Heart left ventricle (tissue), 16 donors: ENCODE results near the gene RCC2. TPM values are rescaled to one million over a fixed set of nuclear protein-coding genes. Genes with fewer than 3 reads are reported as not detected.
A peak's percentile ranks its signal among the peaks of the same experiment; 100 is the strongest.
"Not testable (repeated sequence)": the region's sequence is repeated elsewhere in the genome, so short reads cannot be mapped to it uniquely, and the experiment has no call there.

Source experiments
- ATAC-seq, 4 donors: fragments of 200-7000 bp; cut with Tn5 transposase; one replicate each; pipeline ENCODE4 v1.9.1; 2020 to 2022; ENCODE audit warnings: moderate library complexity in 4 of 4, mild to moderate bottlenecking in 3 of 4, moderate number of reproducible peaks in 1 of 4
- DNase-seq, 5 donors: peaks; one replicate each; pipeline ENCODE4 v3.0.0-alpha.2; 2020
- H3K27ac ChIP-seq, 12 donors: fragments of 200-600 bp; sonication (generic) in 4 of 12; one replicate each; pipeline versions ENCODE4 v1.5.0 to v1.8.0; 2016 to 2022; ENCODE audit warnings: mild to moderate bottlenecking in 2 of 12
- H3K27me3 ChIP-seq, 9 donors: fragments of 200-600 bp; sonication (generic) in 2 of 9; one replicate each; pipeline versions ENCODE4 v1.5.1 to v1.8.0; 2016 to 2022; ENCODE audit warnings: mild to moderate bottlenecking in 3 of 9
- H3K36me3 ChIP-seq, 9 donors: fragments of 200-600 bp; sonication (generic) in 2 of 9; one replicate each; pipeline versions ENCODE4 v1.5.0 to v1.8.0; 2018 to 2022; ENCODE audit warnings: mild to moderate bottlenecking in 2 of 9
- H3K4me1 ChIP-seq, 12 donors: fragments of 200-600 bp; sonication (generic) in 4 of 12; one replicate each; pipeline versions ENCODE4 v1.5.0 to v1.8.0; 2016 to 2022; ENCODE audit warnings: mild to moderate bottlenecking in 3 of 12
- H3K4me3 ChIP-seq, 12 donors: fragments of 200-600 bp; sonication (generic) in 4 of 12; one replicate each; pipeline versions ENCODE4 v1.5.0 to v1.8.0; 2017 to 2022; ENCODE audit warnings: mild to moderate bottlenecking in 9 of 12, moderate library complexity in 4 of 12
- H3K9me3 ChIP-seq, 12 donors: fragments of 200-600 bp; sonication (generic) in 4 of 12; one replicate each; pipeline versions ENCODE4 v1.5.0 to v1.8.0; 2016 to 2022; ENCODE audit warnings: mild to moderate bottlenecking in 1 of 12
- CTCF ChIP-seq, 12 donors: fragments of 200-600 bp; sonication (generic) in 4 of 12; IDR thresholded peaks; one replicate each; pipeline versions ENCODE4 v1.5.0 to v1.8.0; 2018 to 2022; ENCODE audit warnings: antibody characterized with exemption in 12 of 12, mild to moderate bottlenecking in 5 of 12
- POLR2A ChIP-seq, 2 donors: fragments of 450-650 bp; IDR thresholded peaks; one replicate each; pipeline ENCODE4 v1.6.1; 2017; ENCODE audit warnings: antibody characterized with exemption in 2 of 2, mild to moderate bottlenecking in 2 of 2, moderate library complexity in 2 of 2
- WGBS, 4 donors: extraction: QIAGEN DNeasy Blood & Tissue Kit in 2 of 4; methylation state at CpG; one replicate each; pipeline versions ENCODE4 v1.1.5 to v1.1.7; 2013 to 2018; 5-methylcytosine and 5-hydroxymethylcytosine counted together
- intact Hi-C, 10 donors: fragments of 100-400 bp; cut with DNase I; formaldehyde crosslinking; loops; one replicate each; pipeline versions ENCODE4 v1.11.1 to v1.14.2; 2022
- polyA plus RNA-seq, 2 donors: library from polyadenylated mRNA; stranded (reverse); fragments of 200-250 nt; gene quantifications; one replicate each; pipeline ENCODE4 v1.2.3, GENCODE V29; 2013
- total RNA-seq, 9 donors: library from RNA; depleted of rRNA in 2 of 9; stranded (reverse); fragments of >200 nt in 2 of 9; fragmentation: NEBNext Ultra II Directional in 3 of 9; extraction: Animal tissue kit (Norgen Biotek cat#: 25700) in 3 of 9; gene quantifications; one replicate each; pipeline versions ENCODE4 v1.1.0 to v1.2.4, GENCODE V29; 2016 to 2023
- donor health status: ischemic (EF 13 %, LVEDD 7.1; RV severe dilation, severe dysfunction).
- donor health status: healthy with polysubstance abuse.
- donor health status: DM: no; HTN: yes; CAD: no.
- donor health status: DM: no; HTN: no; CAD: no.
- donor health status: ischemic (EF 25% LVEDD 6.9; RV normal size, moderate dysfunction).
- donor health status: ischemic (EF 25% LVEDD 5.7; RV mildly dilated, moderate dysfunction).
- donor health status: healthy.
- donor health status: DM: yes; HTN: yes; CAD: no.
- donor health status: ischemic (EF 35%, LVEDD 5.7; RV mildly dilated, moderate dysfunction).
- donor health status: nonischemic (EF 11% LVEDD 7.7; RV severe dilation, severe dysfunction).
- donor health status: DM: yes; HTN: yes; CAD: no.
- donor health status: PGD.
- donor health status: ischemic (EF 29% LVEDD 5.4; RV normal size, mild dysfunction).
- donor health status: nonischemic (EF 23%, LVEDD 6.1; RV moderate dilation, normal function).

The RCC2 gene
- total and polyA plus RNA-seq, 11 donors: 6.1 to 39.1 (median 14.3) TPM

DNA sequence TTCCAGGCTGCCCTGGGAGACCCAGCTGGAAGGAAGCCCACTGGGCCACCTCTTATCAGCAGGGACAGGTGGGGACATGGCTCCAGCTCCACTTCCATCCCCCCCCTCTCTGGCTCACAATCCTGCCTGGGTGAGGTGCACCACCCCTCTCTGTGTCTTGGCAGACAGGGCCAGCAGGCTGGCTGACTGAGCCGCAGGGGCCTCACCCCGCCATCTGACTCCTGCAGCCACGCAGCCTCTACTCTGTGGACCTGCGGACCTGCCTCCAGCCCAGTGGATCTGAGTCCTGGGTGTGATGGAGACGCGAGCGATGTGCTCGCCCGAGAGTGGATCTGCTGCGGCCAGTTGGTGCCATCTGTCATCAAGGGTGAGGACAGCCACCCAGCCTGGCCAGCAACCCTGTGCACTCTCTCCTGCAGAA, 30.1 kb downstream of the RCC2 start:
- ATAC-seq (peak; percentile 58 to 80 (median 74)), DNase-seq (peak in 4 of 5 donors; percentile 39 to 76 (median 51))
- Histone ChIP-seq H3K27ac (no peak overlapping the region), H3K4me3 (no peak overlapping the region), H3K36me3 (peaks cover 0 to 74% (median 64%) of the 10 kb centered on the region in 9 donors), H3K4me1 (peaks cover 0 to 6% (median 0%) of the 10 kb centered on the region in 12 donors), H3K9me3 (no peaks in the 10 kb centered on the region), H3K27me3 (no peaks in the 10 kb centered on the region)
- intact Hi-C loops: loop anchor here in 6 of 10 donors (5.0 to 10.0 kb wide), 3 partner anchors 282 to 352 kb away; no protein-coding TSS in a partner anchor
- TF ChIP-seq CTCF (IDR thresholded peaks at IDR 0.05): no peak
- TF ChIP-seq POLR2A (IDR thresholded peaks at IDR 0.05): no peak
- 46 to 70% (median 64%) methylated on average over 9 to 10 of the region's 10 CpGs for WGBS, 4 donors

DNA sequence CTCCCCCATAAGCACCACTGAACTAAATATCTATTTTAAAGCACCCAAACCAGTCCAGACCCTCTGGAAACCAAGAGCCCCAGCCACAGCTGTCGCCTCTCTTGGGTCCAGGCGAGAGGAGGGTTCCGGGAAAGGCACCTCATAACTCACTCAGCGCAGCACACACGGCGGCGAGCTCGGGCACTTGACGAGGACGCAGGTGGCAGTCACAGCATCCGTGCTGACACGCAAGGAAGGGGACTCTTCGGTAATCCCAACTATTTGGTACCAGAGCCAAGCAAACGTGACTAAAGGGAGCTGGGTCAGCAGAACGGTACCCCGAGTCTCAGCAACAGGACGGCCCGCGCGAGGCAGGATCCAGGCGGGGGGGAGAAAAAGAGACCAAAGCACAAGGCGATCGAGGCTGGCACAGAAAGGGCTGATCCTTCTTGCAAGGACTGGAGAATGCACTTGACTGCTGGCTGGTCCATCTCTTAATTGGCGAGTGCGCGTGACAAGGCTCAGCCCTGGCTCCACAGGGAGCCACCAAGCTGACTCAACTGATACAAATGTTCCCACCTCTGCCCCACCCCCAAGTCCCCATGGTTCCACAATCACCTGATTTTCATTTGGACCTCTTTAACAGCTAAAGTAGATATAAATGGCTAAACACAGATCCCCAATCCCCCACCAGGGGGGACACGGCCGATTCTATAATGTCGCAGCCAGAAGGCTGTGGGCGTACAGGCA, 31.5 kb downstream of the RCC2 start:
- intact Hi-C loops: loop anchor here in 6 of 10 donors (2.0 to 10.0 kb wide), 4 partner anchors 281 to 351 kb away; no protein-coding TSS in a partner anchor
- H3K4me3 ChIP-seq, ATAC-seq, H3K4me1 ChIP-seq, H3K9me3 ChIP-seq, H3K27ac ChIP-seq, H3K27me3 ChIP-seq, DNase-seq: not testable (repeated sequence)
- WGBS, 4 donors: 94 to 96% (median 94%) methylated on average over 21 to 30 of the region's 30 CpGs
- H3K36me3 ChIP-seq: peaks cover 0 to 59% (median 50%) of the 10 kb centered on the region in 9 donors

DNA sequence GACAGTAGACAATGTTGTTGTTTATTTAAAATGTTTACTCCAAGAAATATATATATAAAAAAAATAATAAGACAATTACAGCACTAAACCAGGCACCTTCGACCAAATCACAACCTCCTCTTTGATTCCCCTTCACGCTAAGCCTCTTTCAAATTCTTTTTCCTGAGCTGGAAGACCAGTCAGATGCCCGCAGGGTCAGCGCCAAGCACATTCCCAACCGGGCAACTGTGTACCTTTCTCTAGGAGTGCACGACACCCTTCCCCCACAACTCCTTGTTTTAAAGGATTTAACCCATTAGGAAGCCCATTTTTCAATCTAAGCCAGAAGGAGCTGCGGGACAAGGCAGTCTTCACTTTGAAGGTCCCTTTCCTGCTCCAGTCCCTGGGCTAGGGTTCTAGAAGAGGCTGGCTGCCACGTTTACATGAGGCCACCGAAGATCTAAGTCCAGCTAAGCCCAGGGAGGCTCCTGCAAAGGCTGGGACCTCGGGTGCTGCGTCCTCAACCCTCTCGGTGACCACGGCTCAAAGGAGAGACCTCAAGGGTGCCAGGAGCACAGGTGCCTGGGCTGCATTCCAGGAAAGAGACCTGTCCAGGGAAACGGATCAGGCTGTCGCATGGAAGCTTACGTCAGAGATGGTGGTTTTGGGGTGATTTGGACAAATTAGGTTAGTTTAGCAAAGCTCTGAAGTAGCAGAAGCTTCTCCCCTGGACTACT, 32.6 kb downstream of the RCC2 start:
- not testable (repeated sequence) for H3K4me3 ChIP-seq, H3K9me3 ChIP-seq, H3K4me1 ChIP-seq, DNase-seq, H3K27me3 ChIP-seq, H3K27ac ChIP-seq, ATAC-seq
- peaks cover 0 to 49% (median 40%) of the 10 kb centered on the region in 9 donors for H3K36me3 ChIP-seq
- intact Hi-C loops: loop anchor here in 6 of 10 donors (2.0 to 10.0 kb wide), 4 partner anchors 280 to 350 kb away; no protein-coding TSS in a partner anchor
- 79 to 86% (median 84%) methylated on average over 16 of the region's 16 CpGs for WGBS, 4 donors

DNA sequence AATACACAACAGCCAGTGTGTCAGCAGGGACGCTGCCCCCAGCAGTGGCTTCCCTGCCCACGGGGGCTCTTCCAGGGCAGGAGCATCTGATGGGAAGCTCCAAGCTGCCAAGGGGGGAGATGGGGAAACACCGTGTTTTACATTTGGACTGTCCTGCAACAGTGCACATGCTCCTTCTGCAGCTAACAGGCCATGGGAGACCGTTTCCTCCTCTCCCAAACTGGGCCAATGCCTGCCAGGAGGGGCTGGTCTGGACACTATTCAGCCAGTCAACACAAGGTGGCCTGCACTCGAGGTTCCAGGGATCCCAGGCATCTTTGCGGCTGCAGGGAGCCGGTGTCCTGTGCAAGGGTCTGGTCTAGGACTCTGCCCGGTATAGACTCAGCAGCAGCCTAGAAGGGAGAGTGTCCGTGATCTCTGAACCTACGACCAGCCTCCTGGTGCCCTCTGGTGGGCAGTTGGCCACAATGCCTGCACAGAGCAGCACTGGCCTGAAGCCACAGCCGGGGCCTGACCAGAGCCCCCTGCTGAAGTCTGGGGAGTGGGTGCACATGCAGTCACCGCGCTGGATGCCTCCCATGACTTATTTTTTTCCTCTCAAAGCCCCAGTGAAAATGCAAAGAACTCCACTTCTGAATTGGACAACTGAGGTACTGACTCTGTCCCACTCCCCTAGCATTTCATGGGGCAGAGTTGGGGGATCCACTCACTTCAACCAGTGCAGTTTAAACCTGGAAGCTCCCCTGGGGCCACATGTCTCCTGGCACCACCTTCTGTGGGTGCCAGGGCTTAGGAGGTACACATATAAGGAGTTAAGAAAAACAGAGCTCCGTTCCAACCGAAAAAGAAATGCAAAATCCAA, 33.3 kb downstream of the RCC2 start:
- TF ChIP-seq POLR2A (IDR thresholded peaks at IDR 0.05): no peak
- TF ChIP-seq CTCF (IDR thresholded peaks at IDR 0.05): peak; percentile 49 to 74 (median 69)
- Histone ChIP-seq H3K27me3 (no peaks in the 10 kb centered on the region), H3K4me3 (no peak overlapping the region), H3K9me3 (no peaks in the 10 kb centered on the region), H3K36me3 (peaks cover 0 to 41% (median 32%) of the 10 kb centered on the region in 9 donors), H3K27ac (no peak overlapping the region), H3K4me1 (peaks cover 0 to 6% (median 0%) of the 10 kb centered on the region in 12 donors)
- peak; percentile 47 to 79 (median 59) for DNase-seq
- peak; percentile 55 to 86 (median 82) for ATAC-seq
- WGBS, 4 donors: 49 to 58% (median 51%) methylated on average over 11 to 15 of the region's 15 CpGs
- intact Hi-C loops: loop anchor here in 6 of 10 donors (2.0 to 10.0 kb wide), 4 partner anchors 279 to 349 kb away; no protein-coding TSS in a partner anchor
